NCI-H774 (cell line): ENCODE results near the gene FOXA3.

Experiments used
- DNase-seq: peaks from one replicate; lab custom pipeline; 2025; lab: John Stamatoyannopoulos, UW

FOXA3 gene

DNA sequence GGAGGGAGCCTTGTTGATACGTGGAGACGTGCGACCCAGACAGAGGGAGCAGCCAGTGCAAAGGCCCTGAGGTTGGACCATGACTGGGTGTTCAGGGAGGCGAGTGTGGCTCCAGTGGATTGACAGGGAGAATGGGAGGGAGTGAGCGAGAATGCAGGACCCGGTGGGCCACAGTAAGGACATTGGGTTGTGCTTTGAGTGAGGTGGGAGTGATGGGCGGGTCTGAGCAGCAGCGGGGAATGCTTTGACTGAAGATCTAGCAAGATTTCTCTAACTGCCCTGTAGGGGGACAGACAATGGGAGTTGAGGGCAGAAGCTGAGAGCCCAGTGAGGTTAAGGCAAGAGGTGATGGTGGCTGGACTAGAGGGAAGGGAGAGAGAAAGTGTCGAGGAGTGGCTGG is 58.2 kb downstream of the FOXA3 start:
- DNase-seq: no peak
